HG03571 (cell line): ENCODE data around the gene LHPP.

Experiments used
- ATAC-seq: cut with Tn5 transposase; IDR thresholded peaks from one replicate; pipeline ENCODE4 v1.9.1; 2021; ENCODE audit not compliant: unreplicated experiment

Gene LHPP

DNA sequence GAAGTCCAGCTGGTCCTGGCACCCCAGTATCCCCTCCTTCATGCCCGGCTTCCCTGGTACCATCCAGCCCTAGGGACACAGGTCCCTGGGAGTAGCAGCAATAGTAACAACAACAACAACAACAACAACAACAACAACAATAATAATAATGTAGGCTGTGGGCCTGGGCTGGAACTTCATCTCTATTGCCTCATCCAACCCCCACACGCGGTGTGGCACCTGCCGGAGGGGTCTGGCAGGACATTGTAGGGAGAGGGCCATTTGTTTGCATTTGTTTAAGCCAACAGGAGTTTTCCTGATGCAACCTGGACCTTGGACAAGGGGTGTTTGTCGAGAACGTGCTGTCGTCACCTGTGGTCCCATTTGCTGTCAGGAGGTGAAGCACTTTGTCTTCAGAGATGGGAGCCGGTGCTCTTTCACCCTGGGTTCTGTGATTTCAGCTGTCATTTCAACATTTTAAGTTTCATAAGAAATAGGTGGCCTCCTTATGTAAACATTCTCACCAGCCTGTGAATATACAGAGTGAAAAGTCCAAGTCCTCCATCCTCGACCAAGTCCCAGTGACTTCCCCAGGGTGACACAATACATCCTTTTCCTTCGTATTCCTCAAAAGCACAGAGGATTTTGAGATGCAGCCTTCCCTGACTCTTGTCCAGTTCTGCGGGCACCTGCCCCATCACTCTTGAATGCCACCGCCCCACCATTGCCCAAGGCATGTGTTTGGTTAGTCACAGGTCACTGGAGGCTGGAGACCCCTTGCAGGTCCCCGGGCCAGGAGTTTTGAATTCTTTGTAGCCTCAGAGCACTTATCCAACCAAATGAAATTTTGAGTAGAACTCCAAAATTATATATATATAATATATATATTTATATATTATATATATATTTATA, 9.2 kb downstream of the LHPP start:
- ATAC-seq: no peak

DNA sequence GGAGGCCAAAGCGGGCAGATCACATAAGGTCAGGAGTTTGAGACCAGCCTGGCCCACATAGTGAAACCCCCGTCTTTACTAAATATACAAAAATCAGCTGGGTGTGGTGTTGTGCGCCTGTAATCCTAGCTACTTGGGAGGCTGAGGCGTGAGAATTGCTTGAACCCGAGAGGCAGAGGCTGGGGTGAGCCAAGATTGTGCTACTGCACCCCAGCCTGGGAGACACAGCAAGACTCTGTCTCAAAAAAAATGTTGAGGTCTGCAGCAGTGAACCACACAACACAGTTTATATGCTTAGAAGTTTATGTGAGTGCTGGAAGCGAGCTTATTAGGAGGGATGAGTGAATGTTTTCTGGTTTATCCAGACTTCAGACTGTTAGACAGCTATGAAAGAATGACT, 10.4 kb downstream of the LHPP start:
- no peak for ATAC-seq

DNA sequence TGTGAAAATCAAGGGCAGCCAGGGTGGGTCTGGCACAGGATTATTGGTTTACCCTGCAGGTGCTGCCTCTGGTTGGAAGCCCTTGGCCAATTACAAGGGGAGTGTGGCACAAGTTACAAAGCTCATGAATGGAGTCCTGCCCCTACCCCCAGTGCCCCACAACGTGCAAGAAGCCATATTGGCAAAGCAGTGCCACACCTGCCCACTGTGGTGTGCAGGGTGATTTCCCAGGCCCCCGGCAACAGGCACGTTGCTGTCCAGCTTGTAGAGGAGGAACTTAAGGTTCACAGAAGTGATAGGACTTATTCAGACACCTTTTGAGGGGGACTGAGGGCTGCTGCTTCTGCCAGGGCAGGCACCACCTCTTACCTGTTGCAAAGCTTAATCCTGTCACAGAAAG, 11.4 kb downstream of the LHPP start:
- ATAC-seq: no peak

DNA sequence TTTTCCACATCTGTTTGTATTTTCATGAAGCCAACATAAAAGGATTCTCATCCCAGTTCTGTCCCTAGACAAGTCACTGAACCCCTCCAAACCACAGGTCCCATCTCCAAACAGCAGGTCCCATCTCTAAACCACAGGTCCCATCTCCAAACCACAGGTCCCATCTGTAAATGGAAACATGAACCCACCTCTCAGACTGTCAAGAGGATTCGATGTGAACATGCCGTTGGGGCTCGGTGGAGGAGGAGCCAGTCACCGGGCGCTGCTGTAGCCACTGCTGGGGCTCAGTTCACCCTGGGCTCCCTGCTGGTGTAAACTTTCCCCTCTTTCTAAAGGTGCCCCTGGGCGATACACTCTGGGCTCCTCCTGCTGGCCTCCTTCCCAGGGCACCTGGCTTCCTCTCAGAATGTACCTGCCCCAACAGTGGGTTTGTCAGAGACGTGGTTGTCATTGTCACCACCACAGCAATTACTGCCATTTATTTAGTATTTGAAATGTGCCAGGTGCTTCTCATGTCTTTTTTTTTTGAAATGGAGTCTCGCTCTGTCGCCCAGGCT, 13.0 kb downstream of the LHPP start:
- no peak for ATAC-seq

DNA sequence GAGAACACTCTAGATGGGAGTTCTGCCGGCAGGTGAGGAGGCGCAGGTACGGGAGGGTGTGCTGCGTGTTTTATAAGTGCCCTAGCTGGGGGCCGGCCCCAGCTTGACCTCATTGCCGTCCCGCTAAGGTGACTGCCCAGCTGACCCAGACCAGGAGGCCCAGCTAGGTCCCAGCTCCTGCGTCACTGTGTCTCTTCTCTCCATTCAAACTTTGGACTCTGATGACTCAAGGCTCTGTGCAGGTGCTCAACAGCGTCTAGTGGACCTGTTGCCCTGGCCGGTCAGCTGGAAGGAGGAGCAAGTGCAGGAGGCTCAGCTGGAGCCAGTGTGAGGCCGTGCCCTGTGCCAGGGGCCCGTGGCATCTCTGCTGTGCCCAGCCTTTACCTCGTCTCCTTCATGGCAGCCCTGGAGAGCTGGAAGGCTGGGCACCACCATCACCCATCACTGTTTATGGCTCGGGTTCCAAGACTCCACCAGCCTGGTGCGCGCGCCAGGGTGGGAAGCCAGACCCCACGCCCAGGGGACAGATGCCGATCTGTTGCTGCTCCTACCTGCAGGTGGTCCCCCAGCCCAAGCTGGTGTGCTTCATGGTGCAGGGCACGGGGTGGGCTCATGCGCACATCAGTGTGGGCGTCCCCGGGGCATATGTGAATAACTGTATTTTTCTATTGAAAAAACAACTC, 14.6 kb downstream of the LHPP start:
- no peak for ATAC-seq

DNA sequence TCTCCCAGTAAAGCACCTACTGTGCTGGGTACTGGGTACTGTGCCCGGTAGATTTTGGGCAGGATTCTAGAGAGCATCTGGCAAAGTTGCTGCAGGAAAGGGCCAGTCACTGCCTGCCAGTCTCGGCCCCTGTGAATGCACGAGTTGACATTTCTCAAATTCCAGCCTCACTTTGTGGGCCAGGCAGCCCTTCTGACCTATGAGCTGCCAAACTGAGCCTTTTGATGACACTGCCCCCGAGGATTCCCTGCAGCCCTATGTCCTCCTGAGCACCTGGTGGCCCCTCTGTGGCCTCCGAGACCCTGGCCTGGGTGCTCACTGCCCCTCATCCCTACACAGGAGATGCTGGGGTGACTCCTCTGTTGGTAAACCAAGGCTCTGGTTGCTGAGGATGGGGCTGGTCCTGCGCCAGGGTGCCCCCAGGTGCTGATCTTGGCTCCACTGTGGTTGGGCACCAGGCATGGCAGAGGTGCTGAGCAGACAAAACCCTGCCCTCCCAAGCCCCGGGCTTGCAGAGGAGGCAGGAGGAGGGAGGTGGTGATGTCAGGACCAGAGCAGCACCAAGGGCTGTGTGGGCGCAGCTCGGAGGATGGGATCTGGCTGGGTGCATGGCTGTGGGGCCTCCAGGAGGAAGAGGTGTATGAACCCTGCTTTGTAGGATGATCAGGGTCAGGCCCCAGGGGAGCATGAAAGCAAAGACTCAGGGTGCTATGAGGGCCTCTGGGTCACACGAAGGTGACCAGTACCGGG, 16.2 kb downstream of the LHPP start:
- no peak for ATAC-seq

DNA sequence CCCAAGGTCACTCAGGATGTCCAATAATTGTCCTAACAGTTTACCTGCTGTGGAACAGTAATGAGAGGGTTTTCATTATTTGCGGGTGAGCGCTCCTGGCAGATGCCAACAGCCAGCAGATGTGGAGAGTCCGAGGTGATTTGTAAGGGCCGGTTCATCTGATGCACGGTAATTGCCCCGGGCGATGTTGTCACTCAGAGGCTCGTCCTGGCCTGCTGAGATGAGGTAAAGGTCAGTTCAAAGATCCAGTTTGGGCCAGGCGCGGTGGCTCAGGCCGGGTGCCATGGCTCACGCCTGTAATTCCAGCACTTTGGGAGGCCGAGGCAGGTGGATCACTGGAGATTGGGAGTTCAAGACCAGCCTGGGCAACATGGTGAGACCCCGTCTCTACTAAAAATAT, 16.9 kb downstream of the LHPP start:
- ATAC-seq: no peak

DNA sequence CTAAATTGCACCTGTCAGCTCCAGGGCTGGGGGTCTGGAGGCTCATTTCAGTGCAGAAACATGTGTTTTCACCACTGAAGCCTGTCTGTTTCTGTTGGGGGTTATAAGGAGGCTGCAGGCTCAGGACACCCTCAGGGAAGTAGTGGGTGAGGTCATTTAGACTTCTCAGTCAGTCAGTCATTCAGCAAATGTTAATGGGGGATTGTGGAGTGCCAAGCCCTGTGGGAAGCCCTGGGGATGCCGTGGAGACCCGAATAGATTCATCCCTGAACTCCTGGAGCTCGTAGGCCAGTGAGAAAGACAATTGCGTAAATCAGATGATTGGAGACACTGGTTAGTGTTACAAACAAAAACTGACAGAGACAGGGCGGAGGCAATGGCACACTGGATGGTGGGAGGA, 19.2 kb downstream of the LHPP start:
- ATAC-seq: no peak

DNA sequence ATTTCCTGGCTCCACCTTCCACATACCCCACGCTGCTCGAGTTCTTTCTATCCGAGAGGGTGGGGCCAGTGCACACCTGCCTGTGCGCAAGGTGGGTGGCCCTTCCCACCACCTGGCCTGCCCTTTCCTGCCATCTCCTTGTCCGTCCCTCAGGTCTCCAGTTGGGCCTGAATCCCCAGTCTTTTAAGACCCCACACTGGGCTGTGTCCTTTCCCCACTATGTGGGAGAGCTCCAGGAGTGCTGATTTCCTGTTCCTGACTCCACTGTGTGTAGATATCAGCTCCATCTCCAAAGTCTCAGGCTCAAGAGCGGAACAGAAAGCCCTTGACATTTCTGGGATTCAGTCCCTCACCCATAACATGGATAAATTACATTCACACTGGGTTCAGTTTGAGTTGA, 20.1 kb downstream of the LHPP start:
- ATAC-seq: no peak

DNA sequence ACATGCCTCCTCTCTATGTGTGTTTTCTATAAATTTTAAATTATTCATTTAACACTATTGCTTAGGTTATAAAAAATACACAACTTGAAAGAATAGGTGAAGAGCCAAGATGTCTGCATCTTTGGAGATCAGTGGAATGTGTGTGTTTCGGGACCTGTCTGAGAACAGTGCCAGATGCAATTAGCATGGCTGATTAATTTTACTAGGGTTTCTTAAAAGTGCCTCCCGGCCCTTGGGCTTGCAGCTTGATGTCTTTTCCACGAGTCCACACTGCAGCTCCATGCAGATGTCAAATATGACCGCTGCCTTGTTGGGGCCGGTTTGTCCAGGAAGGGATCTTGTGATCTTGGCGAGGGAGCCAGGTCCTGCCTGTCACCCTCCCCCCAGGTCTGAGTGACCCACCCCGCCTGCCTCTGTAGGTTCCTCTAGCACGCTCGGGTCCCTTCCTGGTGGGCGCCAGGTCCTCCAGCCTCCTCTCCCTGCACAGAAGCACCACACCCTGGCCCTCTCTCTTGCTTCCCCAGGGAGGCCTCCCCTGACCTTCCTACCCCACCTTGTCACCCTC, 20.7 kb downstream of the LHPP start:
- ATAC-seq: no peak

DNA sequence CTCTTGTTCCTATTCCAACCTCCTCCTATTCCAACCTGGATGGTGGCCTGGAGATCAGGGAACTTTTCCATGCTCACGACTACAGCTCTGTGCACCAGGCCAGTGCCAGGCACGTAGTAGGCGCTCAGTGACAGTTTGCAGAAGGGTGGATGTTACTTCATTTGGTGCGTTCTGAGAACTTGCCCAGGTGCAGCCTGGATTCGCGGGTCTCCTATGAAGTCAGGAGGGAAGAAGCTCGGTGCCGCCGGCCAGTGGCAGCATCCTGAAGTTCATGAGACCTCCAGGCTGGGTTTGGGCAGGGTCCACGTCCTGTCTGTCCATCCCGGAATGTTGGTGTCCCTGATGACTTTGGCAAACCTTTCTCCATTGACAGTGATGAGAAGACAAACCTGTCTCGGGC, 21.3 kb downstream of the LHPP start:
- ATAC-seq: no peak

DNA sequence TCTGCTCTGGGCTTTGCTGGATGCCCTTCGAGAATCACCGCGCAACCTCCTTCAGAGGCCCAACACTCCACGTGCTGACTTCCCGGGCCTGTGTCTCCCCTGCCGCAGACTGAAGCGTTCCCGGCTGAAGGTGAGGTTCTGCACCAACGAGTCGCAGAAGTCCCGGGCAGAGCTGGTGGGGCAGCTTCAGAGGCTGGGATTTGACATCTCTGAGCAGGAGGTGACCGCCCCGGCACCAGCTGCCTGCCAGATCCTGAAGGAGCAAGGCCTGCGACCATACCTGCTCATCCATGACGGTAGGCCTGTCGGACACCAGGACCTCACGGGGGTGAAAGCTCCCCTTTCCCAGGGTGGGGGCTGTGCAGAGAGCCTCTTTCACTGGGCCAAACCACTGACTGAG, 22.4 kb downstream of the LHPP start:
- ATAC-seq: no peak

DNA sequence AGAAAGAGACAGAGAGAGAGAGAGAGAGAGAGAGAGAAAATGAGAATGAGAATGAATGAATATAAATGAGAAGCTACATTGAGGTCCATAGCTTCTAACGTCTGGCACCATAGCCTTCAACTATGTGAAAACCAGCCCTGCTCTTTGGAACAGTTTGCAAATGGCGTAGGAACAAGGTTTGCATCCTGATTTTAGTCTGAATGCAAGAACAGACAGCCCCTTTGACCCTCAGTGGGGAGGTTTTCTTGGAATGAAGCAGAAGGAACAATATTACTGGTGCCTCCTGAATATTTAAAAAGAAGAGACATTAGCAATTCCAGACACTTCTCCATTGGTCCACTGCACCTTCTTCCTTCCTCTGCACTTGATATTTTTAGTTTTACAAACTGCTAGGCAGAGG, 23.0 kb downstream of the LHPP start:
- ATAC-seq: no peak

DNA sequence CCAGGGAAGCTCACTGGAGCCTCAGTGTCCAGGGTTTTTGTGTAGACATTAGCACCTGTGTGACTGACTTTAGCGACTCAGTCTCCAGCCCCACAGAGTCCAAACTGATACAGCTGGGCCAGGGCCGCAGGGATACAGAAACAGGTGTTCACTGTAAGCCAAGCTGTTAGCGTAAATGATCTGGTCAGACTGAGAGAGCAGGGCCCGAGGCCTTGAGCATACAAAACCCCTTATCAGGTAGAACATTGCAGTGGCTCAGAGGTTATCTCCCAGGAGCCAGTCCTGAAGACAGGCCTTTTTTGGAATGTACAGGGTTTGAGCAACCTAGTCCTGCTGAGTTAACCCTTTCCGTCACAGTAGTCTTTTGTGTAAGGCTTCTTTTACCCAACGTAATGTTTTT, 25.0 kb downstream of the LHPP start:
- no peak for ATAC-seq

DNA sequence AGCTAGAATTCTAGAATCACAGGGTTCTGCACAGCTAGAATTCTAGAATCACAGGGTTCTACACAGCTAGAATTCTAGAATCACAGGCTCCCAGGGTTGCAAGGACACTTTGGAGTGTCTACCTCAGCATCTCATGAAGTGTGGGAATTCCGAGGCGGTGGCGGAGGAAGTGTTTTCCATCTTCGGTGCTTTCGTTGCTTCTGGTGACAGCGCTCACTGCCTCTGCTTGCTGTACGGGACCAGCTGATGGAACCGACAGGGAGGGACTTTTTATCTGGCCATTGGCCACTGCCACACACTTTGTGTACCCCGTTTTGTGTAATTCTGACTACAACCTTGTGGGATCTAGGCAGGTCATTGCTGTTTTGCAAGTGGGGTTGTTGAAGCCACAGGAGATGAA, 29.5 kb downstream of the LHPP start:
- no peak for ATAC-seq

DNA sequence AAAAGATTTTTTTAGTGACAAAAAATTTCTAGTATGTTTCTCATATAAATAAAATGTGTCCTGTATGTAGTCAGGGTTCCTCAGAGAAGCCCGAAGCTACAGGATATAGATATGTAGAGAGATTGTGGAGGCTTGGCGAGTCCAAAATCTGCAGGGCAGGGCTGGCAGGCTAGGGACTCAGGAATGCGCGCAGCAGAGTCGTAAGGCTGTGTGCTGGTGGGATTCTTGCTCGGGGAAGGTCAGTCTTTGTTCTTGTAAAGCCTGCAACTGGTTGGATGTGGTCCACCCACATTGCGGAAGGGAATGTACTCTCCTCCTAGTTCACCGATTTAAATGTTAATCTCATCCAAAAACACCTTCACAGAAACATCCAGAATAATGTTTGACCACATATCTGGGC, 30.6 kb downstream of the LHPP start:
- ATAC-seq: no peak

DNA sequence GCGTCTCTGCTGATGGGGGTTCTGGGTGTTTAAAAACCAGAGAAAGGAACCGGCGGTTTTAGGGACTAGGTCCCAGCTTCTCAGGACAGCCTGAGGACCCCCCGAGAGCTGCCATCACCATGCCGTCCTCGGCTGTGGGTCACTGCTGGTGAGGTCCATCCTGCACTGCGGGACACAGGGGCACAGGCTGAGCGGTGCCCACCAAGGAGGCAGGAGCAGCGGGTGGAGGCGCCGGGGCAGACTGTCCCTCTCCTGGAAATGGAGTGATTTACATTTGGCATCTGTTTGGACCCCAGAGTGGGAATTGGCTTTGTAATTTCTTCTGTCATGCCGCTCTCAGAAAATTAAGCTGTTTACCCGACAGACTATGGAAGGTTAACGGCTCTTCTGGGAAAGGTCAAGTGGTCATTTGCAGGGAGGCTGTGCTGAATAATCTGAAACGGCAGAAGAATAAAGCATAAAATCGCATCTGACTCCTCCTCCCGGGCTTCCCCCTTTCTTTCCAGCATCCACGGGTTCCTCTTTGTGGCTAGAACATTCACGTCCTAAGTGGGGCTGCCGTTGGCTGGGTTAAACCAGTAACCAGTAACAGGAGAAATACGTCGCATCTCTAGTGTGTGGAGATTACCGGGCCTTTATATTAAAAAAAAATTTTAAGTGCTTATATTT, 31.7 kb downstream of the LHPP start:
- ATAC-seq: no peak

DNA sequence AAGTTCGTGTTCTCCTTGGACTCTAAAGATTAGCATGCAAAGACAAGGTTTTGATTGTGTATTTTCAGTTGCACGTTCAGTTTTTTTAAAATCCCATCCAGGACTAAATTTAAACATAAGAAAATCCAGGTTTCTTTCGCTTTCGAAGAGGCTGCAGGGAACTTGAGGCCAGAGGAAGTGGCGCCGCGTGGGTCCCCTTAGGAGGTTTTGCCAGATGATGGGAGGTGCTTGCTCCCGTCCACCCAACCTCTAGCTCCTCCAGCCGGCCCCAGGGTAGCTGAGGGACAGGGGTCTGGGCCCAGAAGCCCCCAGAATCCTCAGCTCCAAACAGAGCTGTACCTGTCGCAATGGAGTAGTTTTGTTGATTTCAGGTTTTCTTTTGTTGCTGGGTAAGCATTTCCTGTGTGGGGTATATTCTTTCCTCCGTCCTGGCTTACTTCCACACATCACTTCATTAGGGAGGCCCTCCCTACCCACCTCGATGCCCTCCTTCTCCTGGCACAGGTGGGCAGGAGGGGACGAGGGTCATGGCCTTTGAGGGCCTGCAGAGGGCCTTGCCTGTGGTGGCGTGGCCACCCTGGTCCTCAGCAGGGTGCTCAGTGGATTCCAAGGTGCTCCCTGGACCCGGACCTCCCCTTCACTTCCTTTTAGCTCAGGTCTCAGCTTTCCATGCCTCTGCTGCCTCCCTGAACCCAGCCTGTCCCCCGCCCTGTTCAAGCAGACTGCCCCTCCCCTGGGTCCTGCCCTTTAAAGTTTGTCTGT, 32.6 kb downstream of the LHPP start:
- ATAC-seq: no peak

DNA sequence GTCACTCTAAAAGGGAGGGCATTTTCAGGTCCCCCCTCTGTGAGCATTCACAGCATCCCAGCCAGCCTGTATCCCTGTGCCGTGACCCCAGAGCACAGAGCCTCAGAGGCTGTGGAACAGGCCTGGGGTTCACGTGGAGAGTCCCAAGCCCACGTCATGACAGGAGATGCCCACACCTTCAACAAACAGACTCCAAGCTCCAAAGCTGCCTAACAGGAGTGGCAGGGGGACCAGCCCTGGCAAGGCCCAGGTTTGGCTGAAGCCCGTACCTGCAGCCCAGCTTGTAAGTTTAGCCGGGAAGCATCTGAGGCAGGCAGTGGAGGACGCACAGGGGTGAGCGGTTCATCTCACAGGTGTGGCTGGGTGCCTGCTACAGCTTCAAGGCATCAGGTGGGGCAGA, 33.5 kb downstream of the LHPP start:
- no peak for ATAC-seq

DNA sequence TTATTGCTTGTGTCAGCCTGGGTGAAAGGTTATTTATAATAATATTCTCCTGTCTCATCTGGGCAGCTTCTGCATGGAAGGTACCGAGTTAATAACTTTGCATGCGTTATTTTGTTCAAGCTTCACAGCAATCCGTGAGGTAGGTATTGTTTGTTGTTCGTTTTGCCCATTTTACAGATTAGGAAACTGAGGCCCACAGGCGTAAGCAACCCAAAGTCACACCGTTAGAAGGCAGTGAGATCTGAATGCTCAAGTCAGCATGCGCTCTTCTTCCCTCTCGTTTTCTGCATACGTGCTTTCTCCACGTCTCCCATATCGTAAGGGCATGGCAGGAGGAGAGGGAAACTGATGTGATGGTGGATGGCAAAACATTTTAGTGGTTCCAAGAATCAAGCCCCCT, 34.1 kb downstream of the LHPP start:
- ATAC-seq: no peak
